CD4-positive, alpha-beta T cell treated with Interleukin-17A for 1 hour (primary cell): ENCODE data around the gene CASTOR1.

ENCODE experiments used
- DNase-seq: peaks from one replicate; pipeline ENCODE4 v3.0.0-alpha.2; 2020

CASTOR1 gene

DNA sequence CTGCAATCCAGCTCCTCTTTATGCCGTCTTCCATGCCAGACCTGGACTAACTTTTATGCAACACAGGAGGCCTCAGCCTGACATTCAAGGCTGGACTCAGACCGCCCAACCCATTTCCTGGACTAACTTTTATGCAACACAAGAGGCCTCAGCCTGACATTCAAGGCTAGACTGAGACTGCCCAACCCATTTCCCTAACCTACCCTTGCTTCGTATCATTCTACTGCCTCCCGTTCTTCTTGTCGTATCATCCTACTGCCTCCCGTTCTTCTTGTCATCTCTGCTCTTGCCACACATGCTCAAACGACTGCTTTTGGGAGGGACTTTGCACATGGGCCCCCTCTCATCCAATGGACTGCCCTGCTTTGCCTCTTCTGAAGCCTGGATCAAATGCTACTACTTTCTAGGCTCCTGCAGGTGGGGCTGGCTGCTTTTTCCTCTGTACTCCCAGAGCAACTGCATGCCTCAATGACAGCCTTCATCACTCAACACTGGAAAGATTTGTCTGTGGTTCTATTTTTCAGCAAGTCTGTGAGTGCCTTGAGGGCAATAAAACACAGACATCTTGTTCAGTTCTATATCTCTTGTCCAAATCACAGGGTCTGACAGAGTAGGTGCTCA lies 29.6 kb upstream of the CASTOR1 start:
- no peak for DNase-seq

DNA sequence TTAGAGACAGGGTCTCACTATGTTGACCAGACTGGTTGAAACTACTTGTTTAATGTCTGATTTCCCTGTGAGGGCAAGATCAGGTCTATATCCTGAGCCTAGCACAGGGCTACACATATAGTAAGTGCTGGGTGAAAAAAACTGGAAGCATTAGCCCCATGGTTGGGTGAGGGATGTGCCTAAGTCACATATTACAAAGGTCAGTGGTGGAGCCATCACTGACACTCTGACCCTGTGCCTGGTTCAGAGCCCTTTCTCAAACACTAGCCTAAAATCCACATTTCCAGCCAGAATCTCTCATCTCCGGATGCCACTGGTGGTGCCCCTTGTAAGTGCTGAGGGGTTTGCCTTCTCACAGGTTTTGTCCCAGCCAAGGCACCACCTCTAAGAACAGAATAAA lies 28.5 kb upstream of the CASTOR1 start:
- DNase-seq = no peak

GRCh38 chr22:30315962-30316576 lies 26.8 kb upstream of the CASTOR1 start:
- no peak for DNase-seq

DNA sequence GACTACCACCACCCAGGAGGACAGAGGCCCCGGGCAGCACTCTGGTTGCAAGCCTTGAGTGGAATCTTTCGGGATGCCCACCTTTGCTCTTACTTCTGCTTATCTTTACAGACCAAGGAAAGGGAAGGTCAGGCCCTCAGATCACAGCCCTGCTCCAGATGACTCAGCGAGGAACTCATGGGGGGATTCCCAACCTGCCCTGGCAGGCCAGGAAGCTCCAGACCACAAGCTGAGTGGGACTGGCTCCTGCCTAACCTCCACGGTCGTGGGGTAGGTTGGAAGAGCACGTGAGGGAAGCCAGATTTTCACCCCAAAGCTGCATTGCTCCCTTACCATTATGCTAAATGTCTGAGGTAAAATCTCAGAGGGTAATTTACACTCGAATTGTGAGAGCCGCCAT lies 25.6 kb upstream of the CASTOR1 start:
- peak; percentile 61 for DNase-seq

DNA sequence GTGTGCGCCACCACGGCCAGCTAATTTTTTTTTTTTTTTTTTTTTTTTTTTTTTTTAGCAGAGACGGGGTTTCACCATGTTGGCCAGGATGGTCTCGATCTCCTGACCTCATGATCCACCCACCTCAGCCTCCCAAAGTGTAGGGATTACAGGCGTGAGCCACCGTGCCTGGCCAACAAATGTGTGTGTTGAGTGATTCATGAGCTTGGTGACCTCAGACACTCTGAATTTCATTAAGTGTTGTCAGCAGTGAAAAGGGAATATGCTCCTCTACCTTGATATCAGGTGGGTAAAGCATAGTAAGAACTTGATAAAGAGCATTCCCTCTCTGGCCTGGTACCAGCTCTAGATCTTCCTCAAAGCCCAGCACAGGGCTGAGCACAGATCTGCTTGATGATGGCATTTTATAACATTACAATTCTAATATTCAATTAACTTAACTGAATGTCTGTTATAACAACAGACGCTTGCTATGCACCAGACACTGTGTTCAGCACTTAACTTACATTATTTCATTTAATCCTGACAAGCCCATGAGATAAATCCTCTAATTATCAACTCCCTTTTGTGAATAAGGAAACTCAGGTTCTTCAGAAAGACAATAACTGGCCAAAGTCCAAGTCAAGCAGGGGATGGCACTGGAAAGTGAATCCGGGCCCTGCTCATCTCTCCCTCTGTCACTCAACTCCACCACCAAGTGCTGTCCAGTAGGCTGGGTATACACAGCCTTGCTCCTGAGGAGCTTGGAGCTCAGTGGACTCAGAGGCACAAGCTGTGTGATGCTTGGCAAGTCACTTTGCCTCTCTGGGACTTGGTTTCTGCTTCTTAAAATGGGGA lies 24.4 kb upstream of the CASTOR1 start:
- DNase-seq = no peak

DNA sequence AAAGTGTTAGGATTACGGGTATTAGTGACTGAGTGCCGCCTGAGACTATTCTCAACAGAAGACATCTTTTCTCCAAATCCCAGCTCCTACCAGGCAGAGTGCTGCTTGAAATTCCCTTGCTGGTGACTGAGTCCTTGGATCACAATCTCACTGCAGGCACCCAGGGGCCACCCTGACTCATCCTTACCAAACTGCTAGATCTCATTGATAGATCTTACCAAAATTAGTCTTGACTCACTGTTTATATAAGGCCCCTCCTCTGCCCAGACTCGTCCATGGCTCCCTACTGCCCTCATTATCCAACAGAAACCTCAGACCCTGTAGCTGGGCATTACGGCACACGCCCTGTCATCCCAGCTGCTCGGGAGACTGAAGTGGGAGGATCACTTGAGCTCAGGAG lies 22.7 kb upstream of the CASTOR1 start:
- no peak for DNase-seq

GRCh38 chr22:30310881-30311771 lies 21.8 kb upstream of the CASTOR1 start:
- no peak for DNase-seq

GRCh38 chr22:30309951-30310741 lies 20.8 kb upstream of the CASTOR1 start:
- DNase-seq = peak; percentile 60

- DNase-seq = peak; percentile 33
Measured at GRCh38 chr22:30308518-30309230, 19.4 kb upstream of the CASTOR1 start.

DNA sequence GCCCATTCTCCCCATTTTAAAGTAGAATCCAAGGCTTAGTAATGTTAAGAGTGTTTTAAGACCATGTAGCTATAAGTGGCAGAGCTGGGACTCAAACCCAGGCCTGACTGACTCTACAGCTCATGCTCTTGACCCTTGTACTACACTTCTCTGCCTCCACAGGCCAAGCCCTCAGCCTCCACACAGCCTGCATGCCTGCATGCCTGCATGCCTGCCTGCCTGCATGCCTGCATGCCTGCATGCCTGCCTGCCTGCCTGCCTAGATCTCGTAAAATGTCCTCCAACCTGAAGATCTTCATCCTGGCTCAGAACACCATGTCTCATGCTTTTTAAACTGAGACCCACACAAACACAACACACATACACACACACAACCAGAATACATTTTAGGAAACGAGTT lies 18.8 kb upstream of the CASTOR1 start:
- DNase-seq = no peak

DNA sequence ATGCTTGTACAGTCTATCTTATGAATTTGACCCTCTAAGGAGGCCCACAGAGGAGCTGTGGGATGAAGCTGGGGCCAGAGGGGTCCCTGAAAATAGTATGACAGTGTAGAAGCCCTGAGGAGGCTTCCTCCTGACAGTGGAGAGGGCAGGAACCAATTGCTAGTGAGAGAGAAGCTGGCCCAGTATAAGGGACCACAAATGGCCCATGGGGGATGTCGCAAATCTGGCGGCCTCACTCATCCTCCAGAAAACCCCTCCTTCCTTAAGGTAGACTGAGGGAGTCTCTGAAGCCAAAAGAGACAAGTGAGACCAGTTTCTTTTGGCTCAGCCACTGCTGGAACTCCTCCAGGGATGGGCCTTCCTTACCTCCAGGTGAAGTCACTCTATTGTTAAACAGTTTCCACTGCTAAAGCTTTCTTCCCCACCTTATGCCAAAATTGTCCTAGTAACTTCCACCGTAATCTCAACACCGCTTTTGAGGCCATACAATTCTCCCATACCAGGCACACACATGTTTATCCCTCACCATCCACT lies 17.8 kb upstream of the CASTOR1 start:
- peak; percentile 43 for DNase-seq

GRCh38 chr22:30306627-30307011 lies 17.3 kb upstream of the CASTOR1 start:
- DNase-seq = no peak

DNA sequence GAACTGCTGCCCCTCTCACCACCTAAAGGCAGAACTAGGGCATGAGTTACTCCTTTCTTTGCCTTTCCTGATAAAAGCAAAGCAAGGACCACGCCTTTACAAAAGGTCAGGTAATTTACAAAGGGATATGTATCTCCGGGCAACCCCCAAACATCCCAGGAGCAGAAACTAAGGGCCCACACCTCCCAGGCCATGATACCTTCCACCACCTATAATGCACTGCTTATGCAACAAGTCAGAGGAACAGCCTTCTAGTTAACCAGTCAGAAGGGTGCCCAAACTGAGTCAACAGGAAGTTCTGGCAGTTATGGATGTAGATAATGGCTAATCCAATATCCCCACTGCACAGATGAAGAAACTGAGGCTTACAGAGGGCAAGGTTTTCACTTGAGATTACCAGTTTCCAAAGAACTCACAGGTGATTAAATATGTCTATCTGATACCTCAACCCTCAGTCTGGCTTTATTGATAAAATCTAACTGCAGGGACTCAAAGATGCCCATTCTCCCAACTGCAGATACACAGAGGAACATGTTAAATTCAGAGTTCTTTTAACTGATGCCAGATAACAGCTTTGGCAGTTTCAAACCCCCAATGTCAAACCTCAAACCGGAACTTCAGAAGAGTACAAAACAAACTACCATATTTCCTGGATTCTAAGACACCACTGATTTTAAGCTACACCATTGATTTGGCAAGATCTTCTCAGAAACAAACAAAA lies 16.8 kb upstream of the CASTOR1 start:
- peak; percentile 74 for DNase-seq

- peak; percentile 72 for DNase-seq
Measured at GRCh38 chr22:30305519-30305905, 16.2 kb upstream of the CASTOR1 start.

DNA sequence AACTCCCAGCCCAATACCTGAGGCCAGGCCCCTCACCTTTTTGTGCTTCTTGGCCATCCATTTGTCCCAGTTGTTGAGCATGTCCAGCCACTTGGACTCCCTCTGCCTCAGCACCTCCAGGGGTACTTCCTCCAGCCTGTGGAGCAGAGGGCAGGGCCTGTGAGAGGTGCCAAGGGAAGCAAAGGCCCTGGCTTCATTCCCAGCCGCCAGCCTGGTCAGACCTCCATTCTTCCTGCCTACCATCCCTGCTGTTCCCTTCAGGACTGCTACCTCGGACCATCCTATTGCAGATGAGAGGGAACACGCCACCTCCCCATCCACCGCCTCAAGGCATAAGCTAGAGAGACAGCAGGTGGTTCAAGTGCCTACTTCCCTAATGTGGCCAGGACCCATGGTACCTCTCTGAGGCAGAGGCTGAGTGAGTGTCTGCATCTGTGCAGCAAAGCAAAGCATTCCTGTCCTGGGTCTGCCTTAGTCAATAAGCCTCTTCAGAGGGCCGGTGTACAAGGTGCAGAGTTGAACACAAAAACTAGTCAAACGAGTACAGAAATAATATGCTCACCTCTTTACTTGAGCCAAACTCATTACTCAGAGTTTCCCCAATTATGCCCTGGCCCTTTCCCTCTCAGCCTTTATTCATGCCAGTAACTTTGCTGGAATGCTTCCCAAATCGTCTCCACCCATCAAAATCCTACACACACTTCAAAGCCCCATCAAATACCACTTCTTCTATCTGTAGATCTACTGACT lies 15.4 kb upstream of the CASTOR1 start:
- DNase-seq = no peak

DNA sequence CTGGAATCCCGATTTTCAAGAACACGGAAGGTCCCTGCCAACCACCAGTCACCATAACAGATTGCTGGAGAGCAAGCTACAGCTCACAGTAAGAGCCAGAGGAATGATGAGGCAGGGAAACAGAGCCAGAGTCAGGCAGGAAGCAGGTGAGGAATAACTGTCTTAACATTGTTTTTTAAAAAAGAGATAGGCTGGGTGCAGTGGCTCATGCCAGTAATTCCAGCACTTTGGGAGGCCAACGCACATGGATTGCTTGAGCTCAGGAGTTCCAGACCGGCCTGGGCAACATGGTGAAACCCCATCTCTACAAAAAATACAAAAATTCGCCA lies 13.5 kb upstream of the CASTOR1 start:
- DNase-seq = no peak

- DNase-seq = no peak
Measured at GRCh38 chr22:30301995-30302809, 12.9 kb upstream of the CASTOR1 start.

DNA sequence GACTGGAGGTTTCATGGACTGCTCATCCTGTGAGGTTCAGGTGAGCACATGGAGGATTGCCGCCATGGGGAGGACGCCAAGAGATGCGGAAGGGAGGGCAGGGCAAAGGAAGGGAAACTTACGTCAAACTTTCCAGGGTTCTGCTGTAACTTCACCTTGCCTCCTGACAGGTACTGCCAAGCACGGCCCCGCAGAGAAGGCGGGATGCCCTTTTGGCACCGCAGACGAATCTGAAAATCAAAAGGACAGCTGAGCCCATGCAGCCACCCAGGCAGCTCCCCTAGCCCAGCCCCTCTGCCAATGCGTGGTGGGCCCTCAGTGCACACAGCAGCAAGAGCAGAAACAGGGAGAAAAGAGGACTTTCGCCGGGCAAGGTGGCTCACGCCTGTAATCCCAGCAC lies 10.0 kb upstream of the CASTOR1 start:
- no peak for DNase-seq
